K562 (cell line): Measurements from ENCODE around the gene CD52. TPM values are rescaled to one million over a fixed set of nuclear protein-coding genes. Genes with fewer than 3 reads are reported as not detected.

Source experiments
- CREB1 ChIP-seq, 2 experiments: sonication (generic) in 1 of 2; formaldehyde crosslinking in 1 of 2; IDR thresholded peaks; 2 replicates each; pipeline versions ENCODE4 v1.6.1 to v1.8.0; 2012 to 2022; ENCODE audit warnings: inconsistent platforms in 1 of 2, mild to moderate bottlenecking in 1 of 2, missing genetic modification reagents in 1 of 2, moderate library complexity in 1 of 2
- DEAF1 ChIP-seq: fragments of 450-650 bp; formaldehyde crosslinking; IDR thresholded peaks from 2 replicates; pipeline ENCODE4 v1.4.0; 2020; ENCODE audit warnings: mild to moderate bottlenecking, moderate library complexity
- ESRRA ChIP-seq: fragments of 450-650 bp; IDR thresholded peaks from 2 replicates; pipeline ENCODE4 v1.6.1; 2014; ENCODE audit warnings: low read depth, mild to moderate bottlenecking, moderate library complexity, borderline replicate concordance
- HDAC2 ChIP-seq: fragments of 450-650 bp; IDR thresholded peaks from 2 replicates; pipeline ENCODE4 v1.6.1; 2016; ENCODE audit warnings: mild to moderate bottlenecking
- MAX ChIP-seq: sonication (generic); formaldehyde crosslinking; IDR thresholded peaks from 2 replicates; pipeline ENCODE4 v1.9.0; 2022; ENCODE audit warnings: mild to moderate bottlenecking, missing genetic modification reagents
- OTX1 ChIP-seq: fragments of 450-650 bp; formaldehyde crosslinking; IDR thresholded peaks from 2 replicates; pipeline ENCODE4 v1.4.0; 2022; ENCODE audit warnings: mild to moderate bottlenecking
- RB1 ChIP-seq: fragments of 450-650 bp; IDR thresholded peaks from 2 replicates; pipeline ENCODE4 v1.6.1; 2017; ENCODE audit warnings: low read depth, mild to moderate bottlenecking
- SPI1 ChIP-seq: IDR thresholded peaks from 2 replicates; pipeline ENCODE4 v1.6.1; 2011; ENCODE audit warnings: low read depth, low read length, control low read depth, borderline replicate concordance
- STAG1 ChIP-seq: sonication (generic); formaldehyde crosslinking; IDR thresholded peaks from 2 replicates; pipeline ENCODE4 v1.5.0; 2020; ENCODE audit warnings: missing genetic modification reagents, borderline replicate concordance
- TCF3 ChIP-seq: sonication (generic); formaldehyde crosslinking; IDR thresholded peaks from 2 replicates; pipeline ENCODE4 v1.4.0; 2020; ENCODE audit warnings: mild to moderate bottlenecking, missing genetic modification reagents
- YY1 ChIP-seq, 3 experiments: IDR thresholded peaks; 2 replicates each; pipeline ENCODE4 v1.6.1; 2011; ENCODE audit warnings: low read length in 2 of 3, mild to moderate bottlenecking in 2 of 3, moderate library complexity in 2 of 3, borderline replicate concordance in 1 of 3, control low read depth in 1 of 3, low read depth in 1 of 3; ENCODE audit not compliant: insufficient read depth in 3 of 3, insufficient replicate concordance in 2 of 3, control insufficient read depth in 1 of 3, insufficient read length in 1 of 3; ENCODE audit errors: extremely low read depth in 1 of 3
- polyA plus RNA-seq, 8 experiments: library from polyadenylated mRNA; depleted of rRNA in 4 of 8; stranded (reverse) in 5 of 8; unstranded in 3 of 8; fragments of >200 nt; fragmentation: Nextera tagmentation in 2 of 8; fragmentation: Illumina TruSeq in 1 of 8; extraction: Ambion mirVana in 2 of 8; extraction: Trizol in 1 of 8; gene quantifications; 2 replicates each; pipeline versions ENCODE4 v1.2.1 to v1.2.3, GENCODE V29; 2011 to 2014; ENCODE audit warnings: inconsistent platforms in 1 of 8, missing spikeins in 1 of 8
- total RNA-seq, 7 experiments: library from RNA; depleted of rRNA in 6 of 7; stranded (reverse); fragments of >200 nt in 6 of 7; fragmentation: Illumina TruSeq in 2 of 7; extraction: Trizol in 2 of 7; gene quantifications; 2 replicates each; pipeline versions ENCODE4 v1.2.1 to v1.2.3, GENCODE V29; 2011 to 2021; ENCODE audit warnings: low replicate concordance in 1 of 7
- TF ChIP-seq, protein P1 (sequence below): fragments of 450-650 bp; IDR thresholded peaks from 2 replicates; pipeline ENCODE4 v1.6.1; 2017; ENCODE audit warnings: antibody characterized with exemption, mild to moderate bottlenecking
- TF ChIP-seq, protein P2 (sequence below), 2 experiments: fragments of 450-650 bp in 1 of 2; sonication (generic) in 1 of 2; formaldehyde crosslinking; conservative IDR thresholded peaks; 2 replicates each; pipeline versions ENCODE4 v1.4.0 to v1.8.1; 2020 to 2022; ENCODE audit warnings: mild to moderate bottlenecking in 1 of 2, missing genetic modification reagents in 1 of 2

The CD52 gene
- total and polyA plus RNA-seq, 9 of the 15 experiments (the other 6 are each of a cell fraction or from before 2014, with no cell fraction given) = 34.9 to 488 (median 173) TPM

DNA sequence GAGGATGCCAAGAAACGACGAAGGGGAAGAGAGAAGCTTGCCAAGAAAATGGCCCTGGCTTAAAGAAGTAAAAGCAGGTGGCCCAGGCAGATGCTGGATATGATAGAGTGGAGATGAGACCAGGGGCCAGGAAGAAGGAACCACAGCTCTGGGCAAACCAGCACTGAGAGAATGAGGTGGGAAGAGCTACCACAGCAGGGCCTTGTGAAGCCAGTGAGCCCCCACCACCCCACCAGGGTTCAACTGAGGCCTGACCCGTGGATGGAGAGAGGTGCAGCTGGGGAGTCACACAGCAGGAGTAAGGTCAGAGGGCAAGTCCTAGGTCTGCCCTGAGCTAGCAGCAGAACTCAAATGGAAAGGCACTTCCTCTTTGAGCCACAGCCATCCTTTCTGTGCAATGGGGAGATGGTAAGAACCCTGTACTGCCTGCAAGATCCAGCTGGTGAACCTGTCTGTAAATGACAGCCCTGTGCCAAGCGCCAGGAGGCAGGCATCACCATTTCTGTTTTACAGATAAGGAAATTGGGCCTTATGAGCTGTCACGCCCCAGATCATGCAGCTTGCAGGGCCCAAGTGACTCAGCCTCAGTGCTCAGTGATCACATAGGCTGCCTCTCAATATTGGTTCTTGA, 29.3 kb upstream of the CD52 start (continued):
- TF ChIP-seq, protein P1, sequence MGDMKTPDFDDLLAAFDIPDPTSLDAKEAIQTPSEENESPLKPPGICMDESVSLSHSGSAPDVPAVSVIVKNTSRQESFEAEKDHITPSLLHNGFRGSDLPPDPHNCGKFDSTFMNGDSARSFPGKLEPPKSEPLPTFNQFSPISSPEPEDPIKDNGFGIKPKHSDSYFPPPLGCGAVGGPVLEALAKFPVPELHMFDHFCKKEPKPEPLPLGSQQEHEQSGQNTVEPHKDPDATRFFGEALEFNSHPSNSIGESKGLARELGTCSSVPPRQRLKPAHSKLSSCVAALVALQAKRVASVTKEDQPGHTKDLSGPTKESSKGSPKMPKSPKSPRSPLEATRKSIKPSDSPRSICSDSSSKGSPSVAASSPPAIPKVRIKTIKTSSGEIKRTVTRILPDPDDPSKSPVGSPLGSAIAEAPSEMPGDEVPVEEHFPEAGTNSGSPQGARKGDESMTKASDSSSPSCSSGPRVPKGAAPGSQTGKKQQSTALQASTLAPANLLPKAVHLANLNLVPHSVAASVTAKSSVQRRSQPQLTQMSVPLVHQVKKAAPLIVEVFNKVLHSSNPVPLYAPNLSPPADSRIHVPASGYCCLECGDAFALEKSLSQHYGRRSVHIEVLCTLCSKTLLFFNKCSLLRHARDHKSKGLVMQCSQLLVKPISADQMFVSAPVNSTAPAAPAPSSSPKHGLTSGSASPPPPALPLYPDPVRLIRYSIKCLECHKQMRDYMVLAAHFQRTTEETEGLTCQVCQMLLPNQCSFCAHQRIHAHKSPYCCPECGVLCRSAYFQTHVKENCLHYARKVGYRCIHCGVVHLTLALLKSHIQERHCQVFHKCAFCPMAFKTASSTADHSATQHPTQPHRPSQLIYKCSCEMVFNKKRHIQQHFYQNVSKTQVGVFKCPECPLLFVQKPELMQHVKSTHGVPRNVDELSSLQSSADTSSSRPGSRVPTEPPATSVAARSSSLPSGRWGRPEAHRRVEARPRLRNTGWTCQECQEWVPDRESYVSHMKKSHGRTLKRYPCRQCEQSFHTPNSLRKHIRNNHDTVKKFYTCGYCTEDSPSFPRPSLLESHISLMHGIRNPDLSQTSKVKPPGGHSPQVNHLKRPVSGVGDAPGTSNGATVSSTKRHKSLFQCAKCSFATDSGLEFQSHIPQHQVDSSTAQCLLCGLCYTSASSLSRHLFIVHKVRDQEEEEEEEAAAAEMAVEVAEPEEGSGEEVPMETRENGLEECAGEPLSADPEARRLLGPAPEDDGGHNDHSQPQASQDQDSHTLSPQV = peak; percentile 87
- peak; percentile 98 for TF ChIP-seq SPI1
- peak; percentile 8; the same call in 1 of the 2 replicates for TF ChIP-seq MAX (CRISPR knock-in tag)
- peak in 1 of 3 experiments; percentile 7 for TF ChIP-seq YY1 (IDR thresholded peaks at IDR 0.05; ENCODE audit: borderline replicate concordance in 1 of 3, control insufficient read depth in 1 of 3, extremely low read depth in 1 of 3, insufficient read depth in 3 of 3, insufficient read length in 1 of 3, insufficient replicate concordance in 2 of 3, low read depth in 1 of 3, low read length in 2 of 3)
- TF ChIP-seq STAG1 (CRISPR knock-in tag) = no peak
- peak; percentile 46; the same call in 1 of the 2 replicates for TF ChIP-seq ESRRA
- TF ChIP-seq CREB1 (IDR thresholded peaks at IDR 0.05) = peak; percentile 10; the same call in 1 of the 2 replicates
- TF ChIP-seq CREB1 (CRISPR knock-in tag; IDR thresholded peaks at IDR 0.05) = no peak
- peak; percentile 32; the same call in 1 of the 2 replicates for TF ChIP-seq HDAC2
- TF ChIP-seq, protein P2, sequence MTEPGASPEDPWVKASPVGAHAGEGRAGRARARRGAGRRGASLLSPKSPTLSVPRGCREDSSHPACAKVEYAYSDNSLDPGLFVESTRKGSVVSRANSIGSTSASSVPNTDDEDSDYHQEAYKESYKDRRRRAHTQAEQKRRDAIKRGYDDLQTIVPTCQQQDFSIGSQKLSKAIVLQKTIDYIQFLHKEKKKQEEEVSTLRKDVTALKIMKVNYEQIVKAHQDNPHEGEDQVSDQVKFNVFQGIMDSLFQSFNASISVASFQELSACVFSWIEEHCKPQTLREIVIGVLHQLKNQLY (CRISPR knock-in tag; conservative IDR thresholded peaks at IDR 0.05) = 0 out of 4 replicates have a peak, but pooled peaks of 1 of the 2 experiments have one; percentile 12
- peak; percentile 24 for TF ChIP-seq TCF3 (CRISPR knock-in tag)
- 0 out of 2 replicates have a peak, but pooled peaks have one; percentile 20 for TF ChIP-seq RB1
- TF ChIP-seq DEAF1 = 0 out of 2 replicates have a peak, but pooled peaks have one; percentile 16
- TF ChIP-seq OTX1 (CRISPR knock-in tag) = peak; percentile 78; the same call in 1 of the 2 replicates
